ENCODE measurements around the gene PXN. TPM values are rescaled to one million over a fixed set of nuclear protein-coding genes. Genes with fewer than 3 reads are reported as not detected.
A peak's percentile ranks its signal among the peaks of the same experiment; 100 is the strongest.

The PXN gene
- total and polyA plus RNA-seq, 2 of the 13 experiments (the other 11 are each of a cell fraction or from before 2014, with no cell fraction given) = 13.6 to 14.2 TPM

DNA sequence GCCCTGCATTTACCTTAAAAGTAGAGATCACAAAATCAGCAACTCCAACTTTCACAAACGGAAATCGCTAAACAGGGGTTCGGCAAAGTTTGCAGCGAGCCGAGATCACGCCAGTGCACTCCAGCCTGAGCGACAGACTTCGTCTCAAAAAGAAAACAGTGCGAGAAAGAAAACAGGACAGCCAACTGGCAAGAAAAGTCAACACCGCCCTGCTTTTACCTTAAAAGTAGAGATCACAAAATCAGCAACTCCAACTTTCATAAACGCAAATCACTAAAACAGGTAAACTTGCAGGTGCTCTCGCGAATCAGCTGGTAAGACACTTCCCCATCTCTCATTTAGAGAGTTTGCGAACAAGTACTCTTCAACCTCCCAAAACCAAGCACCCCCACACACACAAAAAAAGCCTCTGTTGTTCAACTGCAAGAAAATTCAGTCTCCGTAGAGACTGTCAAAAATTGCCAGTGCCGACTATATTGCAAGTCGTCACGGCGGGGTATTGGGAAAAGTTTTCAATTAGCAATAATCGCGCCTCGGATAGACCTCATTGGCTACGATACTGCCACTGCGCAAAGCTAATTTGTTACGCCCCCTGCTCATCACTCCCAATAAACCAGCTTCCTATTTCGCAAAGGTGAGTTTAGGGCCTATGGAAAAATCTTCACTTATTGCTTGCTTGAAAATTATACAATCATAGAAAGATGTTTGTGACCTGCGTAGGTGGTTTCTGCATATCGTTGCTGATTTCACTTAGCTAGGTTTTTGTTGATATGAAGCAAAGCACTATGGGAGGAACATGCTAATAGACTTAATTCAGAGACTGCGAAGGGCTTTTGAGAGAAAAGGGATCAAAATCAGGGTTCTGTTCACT is 27.4 kb upstream of the PXN start, which contains the start of gene RNU4-1 (continued):
- peak; percentile 94 for TF ChIP-seq HOXA5 (CRISPR knock-in tag; IDR thresholded peaks at IDR 0.05)
- TF ChIP-seq, protein P1, sequence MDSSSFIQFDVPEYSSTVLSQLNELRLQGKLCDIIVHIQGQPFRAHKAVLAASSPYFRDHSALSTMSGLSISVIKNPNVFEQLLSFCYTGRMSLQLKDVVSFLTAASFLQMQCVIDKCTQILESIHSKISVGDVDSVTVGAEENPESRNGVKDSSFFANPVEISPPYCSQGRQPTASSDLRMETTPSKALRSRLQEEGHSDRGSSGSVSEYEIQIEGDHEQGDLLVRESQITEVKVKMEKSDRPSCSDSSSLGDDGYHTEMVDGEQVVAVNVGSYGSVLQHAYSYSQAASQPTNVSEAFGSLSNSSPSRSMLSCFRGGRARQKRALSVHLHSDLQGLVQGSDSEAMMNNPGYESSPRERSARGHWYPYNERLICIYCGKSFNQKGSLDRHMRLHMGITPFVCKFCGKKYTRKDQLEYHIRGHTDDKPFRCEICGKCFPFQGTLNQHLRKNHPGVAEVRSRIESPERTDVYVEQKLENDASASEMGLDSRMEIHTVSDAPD (CRISPR knock-in tag; IDR thresholded peaks at IDR 0.05) = 0 out of 2 replicates have a peak, but pooled peaks have one; percentile 42
- TF ChIP-seq MXI1 (IDR thresholded peaks at IDR 0.05; ENCODE audit: borderline replicate concordance, low read depth, low read length) = 0 out of 3 replicates have a peak, but pooled peaks have one; percentile 29
- no peak; the same call in 1 of the 2 replicates for TF ChIP-seq RCOR2 (CRISPR knock-in tag; IDR thresholded peaks at IDR 0.05)
- no peak for TF ChIP-seq SPEN (CRISPR knock-in tag; IDR thresholded peaks at IDR 0.05; ENCODE audit: low read depth)
- TF ChIP-seq CBX5 (CRISPR knock-in tag; IDR thresholded peaks at IDR 0.05; ENCODE audit: borderline replicate concordance) = no peak
- no peak for TF ChIP-seq ZNF577 (CRISPR knock-in tag; IDR thresholded peaks at IDR 0.05; ENCODE audit: borderline replicate concordance, low read depth)
- TF ChIP-seq, protein P2, sequence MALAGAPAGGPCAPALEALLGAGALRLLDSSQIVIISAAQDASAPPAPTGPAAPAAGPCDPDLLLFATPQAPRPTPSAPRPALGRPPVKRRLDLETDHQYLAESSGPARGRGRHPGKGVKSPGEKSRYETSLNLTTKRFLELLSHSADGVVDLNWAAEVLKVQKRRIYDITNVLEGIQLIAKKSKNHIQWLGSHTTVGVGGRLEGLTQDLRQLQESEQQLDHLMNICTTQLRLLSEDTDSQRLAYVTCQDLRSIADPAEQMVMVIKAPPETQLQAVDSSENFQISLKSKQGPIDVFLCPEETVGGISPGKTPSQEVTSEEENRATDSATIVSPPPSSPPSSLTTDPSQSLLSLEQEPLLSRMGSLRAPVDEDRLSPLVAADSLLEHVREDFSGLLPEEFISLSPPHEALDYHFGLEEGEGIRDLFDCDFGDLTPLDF (CRISPR knock-in tag; IDR thresholded peaks at IDR 0.05) = peak; percentile 74; the same call in 1 of the 2 replicates
- TF ChIP-seq CBX1 (IDR thresholded peaks at IDR 0.05; ENCODE audit: low read depth) = peak; percentile 100
- TF ChIP-seq ATF1 (CRISPR knock-in tag; IDR thresholded peaks at IDR 0.05) = peak; percentile 61; the same call in 1 of the 2 replicates
- no peak for TF ChIP-seq ZNF296 (CRISPR knock-in tag; conservative IDR thresholded peaks at IDR 0.05)
- no peak for TF ChIP-seq SRSF9 (IDR thresholded peaks at IDR 0.05; ENCODE audit: borderline replicate concordance, insufficient read depth, low read depth, low read length, poor library complexity, severe bottlenecking)
- no peak for TF ChIP-seq EED (CRISPR knock-in tag; IDR thresholded peaks at IDR 0.05)
- TF ChIP-seq, protein P3, sequence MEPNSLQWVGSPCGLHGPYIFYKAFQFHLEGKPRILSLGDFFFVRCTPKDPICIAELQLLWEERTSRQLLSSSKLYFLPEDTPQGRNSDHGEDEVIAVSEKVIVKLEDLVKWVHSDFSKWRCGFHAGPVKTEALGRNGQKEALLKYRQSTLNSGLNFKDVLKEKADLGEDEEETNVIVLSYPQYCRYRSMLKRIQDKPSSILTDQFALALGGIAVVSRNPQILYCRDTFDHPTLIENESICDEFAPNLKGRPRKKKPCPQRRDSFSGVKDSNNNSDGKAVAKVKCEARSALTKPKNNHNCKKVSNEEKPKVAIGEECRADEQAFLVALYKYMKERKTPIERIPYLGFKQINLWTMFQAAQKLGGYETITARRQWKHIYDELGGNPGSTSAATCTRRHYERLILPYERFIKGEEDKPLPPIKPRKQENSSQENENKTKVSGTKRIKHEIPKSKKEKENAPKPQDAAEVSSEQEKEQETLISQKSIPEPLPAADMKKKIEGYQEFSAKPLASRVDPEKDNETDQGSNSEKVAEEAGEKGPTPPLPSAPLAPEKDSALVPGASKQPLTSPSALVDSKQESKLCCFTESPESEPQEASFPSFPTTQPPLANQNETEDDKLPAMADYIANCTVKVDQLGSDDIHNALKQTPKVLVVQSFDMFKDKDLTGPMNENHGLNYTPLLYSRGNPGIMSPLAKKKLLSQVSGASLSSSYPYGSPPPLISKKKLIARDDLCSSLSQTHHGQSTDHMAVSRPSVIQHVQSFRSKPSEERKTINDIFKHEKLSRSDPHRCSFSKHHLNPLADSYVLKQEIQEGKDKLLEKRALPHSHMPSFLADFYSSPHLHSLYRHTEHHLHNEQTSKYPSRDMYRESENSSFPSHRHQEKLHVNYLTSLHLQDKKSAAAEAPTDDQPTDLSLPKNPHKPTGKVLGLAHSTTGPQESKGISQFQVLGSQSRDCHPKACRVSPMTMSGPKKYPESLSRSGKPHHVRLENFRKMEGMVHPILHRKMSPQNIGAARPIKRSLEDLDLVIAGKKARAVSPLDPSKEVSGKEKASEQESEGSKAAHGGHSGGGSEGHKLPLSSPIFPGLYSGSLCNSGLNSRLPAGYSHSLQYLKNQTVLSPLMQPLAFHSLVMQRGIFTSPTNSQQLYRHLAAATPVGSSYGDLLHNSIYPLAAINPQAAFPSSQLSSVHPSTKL (CRISPR knock-in tag; IDR thresholded peaks at IDR 0.05) = peak; percentile 63
- TF ChIP-seq ZNF329 (CRISPR knock-in tag; IDR thresholded peaks at IDR 0.05; ENCODE audit: low read depth) = no peak
- TF ChIP-seq, protein P4, sequence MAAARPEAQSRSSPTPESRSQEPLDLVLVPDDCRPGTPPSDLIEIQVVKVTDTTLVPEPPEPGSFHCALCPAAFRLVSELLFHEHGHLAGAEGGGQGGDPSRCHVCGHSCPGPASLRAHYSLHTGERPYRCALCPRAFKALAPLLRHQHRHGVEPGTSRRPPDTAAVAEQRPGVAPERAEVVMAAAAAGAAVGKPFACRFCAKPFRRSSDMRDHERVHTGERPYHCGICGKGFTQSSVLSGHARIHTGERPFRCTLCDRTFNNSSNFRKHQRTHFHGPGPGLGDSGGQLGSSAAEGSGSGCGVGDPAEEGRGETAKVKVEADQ (CRISPR knock-in tag; IDR thresholded peaks at IDR 0.05; ENCODE audit: borderline replicate concordance) = no peak

Data from HepG2 (cell line).